ENCODE data around the gene THEMIS2. TPM values are rescaled to one million over a fixed set of nuclear protein-coding genes. Genes with fewer than 3 reads are reported as not detected.

THEMIS2 gene
- total RNA-seq, 1 donor from 2014 or later: 3.1 TPM

DNA sequence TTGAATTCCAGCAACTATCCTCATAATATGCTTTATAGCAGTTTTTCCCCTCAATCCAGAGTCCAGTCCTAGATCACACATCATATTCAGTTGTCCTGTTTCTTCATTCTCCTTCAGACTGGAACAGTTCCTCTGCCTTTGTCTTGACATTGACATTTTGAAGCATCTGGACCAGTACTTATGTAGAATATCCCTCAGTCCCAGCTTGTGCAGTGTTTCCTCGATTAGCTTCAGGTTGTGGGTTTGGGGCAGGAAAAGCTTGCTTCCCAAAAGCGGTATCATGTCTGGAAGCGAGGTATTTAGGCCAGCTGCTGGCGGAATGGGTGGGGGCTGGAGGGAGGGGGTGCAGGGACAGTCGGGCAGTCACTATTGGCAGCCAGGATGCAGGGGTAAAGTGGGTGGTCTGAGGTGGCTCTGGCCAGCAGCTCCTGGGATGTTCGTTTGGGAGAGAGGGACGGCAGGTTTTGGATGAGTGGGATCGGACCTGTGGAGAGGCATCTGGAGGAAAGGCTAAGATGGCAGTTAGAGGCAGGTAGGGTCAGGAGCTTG, 6.5 kb downstream of the THEMIS2 start:
- Mint-ChIP-seq H3K27ac (no peak overlapping the region), H3K36me3 (no peaks in the 10 kb centered on the region), H3K4me1 (ENCODE audit: unreplicated experiment) (no peaks in the 10 kb centered on the region), H3K9me3 (no peaks in the 10 kb centered on the region), H3K4me3 (no peak overlapping the region), H3K27me3 (no peaks in the 10 kb centered on the region)
- TF ChIP-seq, protein P1, sequence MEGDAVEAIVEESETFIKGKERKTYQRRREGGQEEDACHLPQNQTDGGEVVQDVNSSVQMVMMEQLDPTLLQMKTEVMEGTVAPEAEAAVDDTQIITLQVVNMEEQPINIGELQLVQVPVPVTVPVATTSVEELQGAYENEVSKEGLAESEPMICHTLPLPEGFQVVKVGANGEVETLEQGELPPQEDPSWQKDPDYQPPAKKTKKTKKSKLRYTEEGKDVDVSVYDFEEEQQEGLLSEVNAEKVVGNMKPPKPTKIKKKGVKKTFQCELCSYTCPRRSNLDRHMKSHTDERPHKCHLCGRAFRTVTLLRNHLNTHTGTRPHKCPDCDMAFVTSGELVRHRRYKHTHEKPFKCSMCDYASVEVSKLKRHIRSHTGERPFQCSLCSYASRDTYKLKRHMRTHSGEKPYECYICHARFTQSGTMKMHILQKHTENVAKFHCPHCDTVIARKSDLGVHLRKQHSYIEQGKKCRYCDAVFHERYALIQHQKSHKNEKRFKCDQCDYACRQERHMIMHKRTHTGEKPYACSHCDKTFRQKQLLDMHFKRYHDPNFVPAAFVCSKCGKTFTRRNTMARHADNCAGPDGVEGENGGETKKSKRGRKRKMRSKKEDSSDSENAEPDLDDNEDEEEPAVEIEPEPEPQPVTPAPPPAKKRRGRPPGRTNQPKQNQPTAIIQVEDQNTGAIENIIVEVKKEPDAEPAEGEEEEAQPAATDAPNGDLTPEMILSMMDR (conservative IDR thresholded peaks at IDR 0.05): no peak
- DNase-seq (ENCODE audit: extremely low spot score, unreplicated experiment): no peak

DNA sequence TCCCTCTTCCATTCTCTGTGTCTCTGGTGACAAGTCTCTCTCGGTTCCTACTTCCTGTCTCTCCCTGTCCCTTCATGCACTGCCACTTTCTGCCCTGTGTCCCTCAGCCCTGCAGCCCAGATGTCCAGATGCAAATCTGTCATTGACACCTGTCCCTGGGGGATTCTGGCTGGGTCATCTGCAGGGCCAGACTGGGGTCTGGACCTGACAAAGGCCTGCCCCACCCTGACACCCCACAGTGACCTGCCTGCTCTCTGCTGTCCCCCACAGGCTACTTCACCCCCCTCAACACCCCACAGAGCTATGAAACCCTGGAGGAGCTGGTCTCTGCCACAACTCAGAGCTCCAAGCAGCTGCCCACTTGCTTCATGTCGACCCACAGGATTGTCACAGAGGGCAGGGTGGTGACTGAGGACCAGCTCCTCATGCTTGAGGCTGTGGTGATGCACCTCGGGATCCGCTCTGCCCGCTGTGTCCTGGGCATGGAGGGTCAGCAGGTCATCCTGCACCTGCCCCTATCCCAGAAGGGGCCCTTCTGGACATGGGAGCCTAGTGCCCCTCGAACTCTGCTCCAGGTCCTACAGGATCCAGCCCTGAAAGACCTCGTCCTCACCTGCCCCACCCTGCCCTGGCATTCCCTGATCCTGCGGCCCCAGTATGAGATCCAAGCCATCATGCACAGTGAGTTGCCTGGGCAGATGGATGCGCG, 7.2 kb downstream of the THEMIS2 start:
- TF ChIP-seq, protein P1 (conservative IDR thresholded peaks at IDR 0.05): no peak
- Mint-ChIP-seq H3K4me1 (ENCODE audit: unreplicated experiment) (no peaks in the 10 kb centered on the region), H3K9me3 (no peaks in the 10 kb centered on the region), H3K4me3 (no peak overlapping the region), H3K36me3 (no peaks in the 10 kb centered on the region), H3K27me3 (no peaks in the 10 kb centered on the region), H3K27ac (no peak overlapping the region)
- no peak for DNase-seq (ENCODE audit: extremely low spot score, unreplicated experiment)

DNA sequence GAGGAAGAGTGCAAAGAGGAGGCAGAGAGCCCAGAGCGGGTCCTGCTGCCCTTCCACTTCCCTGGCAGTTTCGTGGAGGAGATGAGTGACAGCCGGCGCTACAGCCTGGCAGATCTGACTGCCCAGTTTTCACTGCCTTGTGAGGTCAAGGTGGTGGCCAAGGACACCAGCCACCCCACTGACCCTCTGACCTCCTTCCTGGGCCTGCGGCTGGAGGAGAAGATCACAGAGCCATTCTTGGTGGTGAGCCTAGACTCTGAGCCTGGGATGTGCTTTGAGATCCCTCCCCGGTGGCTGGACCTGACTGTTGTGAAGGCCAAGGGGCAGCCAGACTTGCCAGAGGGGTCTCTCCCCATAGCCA, 10.2 kb downstream of the THEMIS2 start:
- Mint-ChIP-seq H3K4me1 (ENCODE audit: unreplicated experiment) (no peaks in the 10 kb centered on the region), H3K27me3 (no peaks in the 10 kb centered on the region), H3K36me3 (peaks cover 3% of the 10 kb centered on the region), H3K27ac (no peak overlapping the region), H3K9me3 (no peaks in the 10 kb centered on the region), H3K4me3 (no peak overlapping the region)
- TF ChIP-seq, protein P1 (conservative IDR thresholded peaks at IDR 0.05): no peak
- no peak for DNase-seq (ENCODE audit: extremely low spot score, unreplicated experiment)

DNA sequence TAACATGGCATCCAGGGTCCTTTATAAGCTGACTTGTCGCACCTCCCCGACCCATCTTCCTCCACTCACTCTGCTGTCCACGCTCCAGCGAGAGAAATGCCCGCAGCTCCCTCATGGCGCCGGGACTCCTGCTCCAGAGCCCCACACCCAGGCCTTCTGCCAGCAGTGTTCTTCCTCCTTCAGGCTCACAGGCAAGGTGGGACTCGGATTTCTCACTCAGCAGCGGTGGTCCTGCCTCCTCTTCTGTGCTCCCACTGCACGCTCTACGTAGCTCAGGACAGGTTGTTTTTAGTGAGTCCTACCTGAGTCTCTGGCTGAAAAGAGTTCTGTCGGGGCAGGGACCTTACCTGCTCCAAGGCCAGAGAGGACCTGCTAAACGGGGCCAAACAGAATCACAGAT, 11.2 kb downstream of the THEMIS2 start:
- H3K27me3 Mint-ChIP-seq: no peaks in the 10 kb centered on the region
- no peak overlapping the region for H3K27ac Mint-ChIP-seq
- TF ChIP-seq, protein P1 (conservative IDR thresholded peaks at IDR 0.05): no peak
- no peak overlapping the region for H3K4me3 Mint-ChIP-seq
- H3K9me3 Mint-ChIP-seq: no peaks in the 10 kb centered on the region
- no peaks in the 10 kb centered on the region for H3K4me1 Mint-ChIP-seq (ENCODE audit: unreplicated experiment)
- H3K36me3 Mint-ChIP-seq: peaks cover 3% of the 10 kb centered on the region
- no peak for DNase-seq (ENCODE audit: extremely low spot score, unreplicated experiment)

DNA sequence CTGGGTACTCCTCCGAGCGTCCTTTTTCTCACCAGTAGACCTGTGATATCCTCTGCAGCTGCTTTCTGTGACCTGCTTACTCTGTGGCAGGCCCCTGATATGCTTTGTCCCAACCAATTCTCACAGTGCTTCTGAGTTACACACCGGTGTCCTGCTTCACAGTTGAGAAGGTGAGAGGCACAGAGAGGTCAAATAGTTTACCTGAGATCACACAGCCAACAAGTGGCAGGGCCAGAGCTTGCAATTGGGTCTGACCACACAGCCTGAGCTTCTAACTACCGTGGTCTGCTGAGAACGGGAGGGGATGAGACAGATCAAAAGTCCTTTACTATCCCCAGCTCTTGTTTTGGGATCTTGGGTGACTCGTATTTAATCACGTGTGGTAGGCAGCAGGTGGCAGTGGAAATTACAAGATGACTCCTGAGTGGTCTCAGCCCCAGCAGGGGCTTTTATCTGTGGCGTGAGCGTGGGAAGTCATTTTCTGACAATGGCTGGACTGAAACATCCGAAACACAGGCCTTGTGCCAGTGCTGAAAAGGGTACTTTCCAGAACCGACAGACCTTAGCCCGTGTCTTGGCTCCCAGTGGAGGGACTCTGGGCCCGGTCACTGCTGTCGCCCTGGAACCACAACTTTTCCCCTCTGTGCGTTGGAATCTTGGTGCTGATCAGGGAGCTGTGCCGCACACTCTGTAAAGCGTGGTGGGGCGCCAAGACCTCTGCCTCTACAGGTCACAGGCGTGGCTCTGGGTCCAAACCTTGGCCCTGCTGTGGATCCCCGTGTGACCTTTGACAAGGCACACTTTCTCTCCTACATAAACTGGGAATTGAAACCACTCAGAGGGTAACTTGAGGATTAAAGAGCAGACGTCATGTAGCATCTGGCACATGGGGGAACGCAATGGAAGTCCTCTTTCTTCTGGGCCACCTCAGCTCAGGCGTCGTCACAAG, 11.9 kb downstream of the THEMIS2 start:
- no peak for DNase-seq (ENCODE audit: extremely low spot score, unreplicated experiment)
- Mint-ChIP-seq H3K4me3 (no peak overlapping the region), H3K36me3 (peaks cover 3% of the 10 kb centered on the region), H3K9me3 (no peaks in the 10 kb centered on the region), H3K4me1 (ENCODE audit: unreplicated experiment) (no peaks in the 10 kb centered on the region), H3K27ac (no peak overlapping the region), H3K27me3 (no peaks in the 10 kb centered on the region)
- TF ChIP-seq, protein P1 (conservative IDR thresholded peaks at IDR 0.05): no peak

Measured in type B pancreatic cell (in vitro differentiated cells).